Posterior cingulate gyrus (tissue), 11 donors: ENCODE results near the gene ITM2C.

Experiments used
- DNase-seq, 10 donors: peaks; one replicate each; pipeline versions ENCODE4 v3.0.0 to v3.0.0-alpha.2; 2020 to 2021; ENCODE audit warnings: mixed read lengths in 3 of 10
- intact Hi-C: fragments of 100-400 bp; cut with DNase I; formaldehyde crosslinking; loops from one replicate; pipeline ENCODE4 v1.15.1; 2023

Gene ITM2C

GRCh38 chr2:230871361-230872150 is 6.8 kb downstream of the ITM2C start:
- intact Hi-C loops = no loop called here

GRCh38 chr2:230872151-230872967 is 7.6 kb downstream of the ITM2C start:
- intact Hi-C loops = no loop called here
- DNase-seq = peak in 2 of 10 donors; percentile 72 to 75

More at GRCh38 chr2:230871361-230872150, 6.8 kb downstream of the ITM2C start:
- DNase-seq = peak in 2 of 10 donors; percentile 72 to 80

GRCh38 chr2:230872968-230873660 is 8.4 kb downstream of the ITM2C start:
- intact Hi-C loops = no loop called here
- peak in 1 of 10 donors; percentile 46 for DNase-seq

- intact Hi-C loops = no loop called here
- peak in 2 of 10 donors; percentile 63 to 67 for DNase-seq
Measured at GRCh38 chr2:230873661-230874401, 9.1 kb downstream of the ITM2C start.

GRCh38 chr2:230874456-230874855 is 9.7 kb downstream of the ITM2C start:
- intact Hi-C loops = no loop called here
- peak in 1 of 10 donors; percentile 67 for DNase-seq

- intact Hi-C loops = no loop called here
- peak in 2 of 10 donors; percentile 59 to 75 for DNase-seq
Measured at GRCh38 chr2:230874876-230875275, 10.1 kb downstream of the ITM2C start.

GRCh38 chr2:230875347-230876315 is 10.9 kb downstream of the ITM2C start:
- DNase-seq = peak in 3 of 10 donors; percentile 45 to 69 (median 65)
- intact Hi-C loops = no loop called here

GRCh38 chr2:230877116-230877758 is 12.5 kb downstream of the ITM2C start:
- peak in 4 of 10 donors; percentile 6 to 49 (median 42) for DNase-seq
- intact Hi-C loops = no loop called here

GRCh38 chr2:230877759-230878598 is 13.2 kb downstream of the ITM2C start:
- DNase-seq = peak in 4 of 10 donors; percentile 6 to 66 (median 46)
- intact Hi-C loops = no loop called here

- peak in 3 of 10 donors; percentile 69 to 74 (median 71) for DNase-seq
- intact Hi-C loops = no loop called here
Measured at GRCh38 chr2:230878599-230879188, 14.0 kb downstream of the ITM2C start.

- intact Hi-C loops = no loop called here
- peak in 4 of 10 donors; percentile 4 to 81 (median 56) for DNase-seq
Measured at GRCh38 chr2:230879271-230879882, 14.6 kb downstream of the ITM2C start.

GRCh38 chr2:230879891-230880290 is 15.1 kb downstream of the ITM2C start:
- DNase-seq = peak in 1 of 10 donors; percentile 44
- intact Hi-C loops = no loop called here

- DNase-seq = peak in 3 of 10 donors; percentile 5 to 54 (median 38)
- intact Hi-C loops = no loop called here
Measured at GRCh38 chr2:230881840-230882239, 17.1 kb downstream of the ITM2C start.

- peak in 9 of 10 donors; percentile 61 to 98 (median 85) for DNase-seq
- intact Hi-C loops = no loop called here
Measured at GRCh38 chr2:230885463-230886130, 20.9 kb downstream of the ITM2C start.

- DNase-seq = no peak
- intact Hi-C loops = no loop called here
Measured at GRCh38 chr2:230886206-230886605, 21.5 kb downstream of the ITM2C start.

GRCh38 chr2:230886671-230887071 is 21.9 kb downstream of the ITM2C start:
- DNase-seq = peak in 3 of 10 donors; percentile 62 to 81 (median 80)
- intact Hi-C loops = no loop called here
